Glutamatergic neuron (in vitro differentiated cells): ENCODE measurements around the gene TLL2. TPM values are rescaled to one million over a fixed set of nuclear protein-coding genes. Genes with fewer than 3 reads are reported as not detected.

Experiments
- DNase-seq: peaks from one replicate; pipeline ENCODE4 v3.0.0; 2022
- H3K27ac Mint-ChIP-seq: one replicate; pipeline ENCODE4 v1.8.0; 2020; ENCODE audit warnings: mild to moderate bottlenecking, mixed read lengths, inconsistent platforms; ENCODE audit not compliant: unreplicated experiment
- H3K27me3 Mint-ChIP-seq: one replicate; pipeline ENCODE4 v1.8.0; 2020; ENCODE audit warnings: mild to moderate bottlenecking, moderate library complexity, mixed read lengths, inconsistent platforms; ENCODE audit not compliant: unreplicated experiment
- H3K36me3 Mint-ChIP-seq: one replicate; pipeline ENCODE4 v1.8.0; 2020; ENCODE audit warnings: mild to moderate bottlenecking, mixed read lengths, inconsistent platforms; ENCODE audit not compliant: unreplicated experiment
- H3K4me1 Mint-ChIP-seq: one replicate; pipeline ENCODE4 v1.8.0; 2020; ENCODE audit warnings: mild to moderate bottlenecking, low read depth, mixed read lengths, inconsistent platforms; ENCODE audit not compliant: unreplicated experiment
- H3K4me3 Mint-ChIP-seq: one replicate; pipeline ENCODE4 v1.8.0; 2020; ENCODE audit warnings: mild to moderate bottlenecking, mixed read lengths, inconsistent platforms; ENCODE audit not compliant: unreplicated experiment
- H3K9me3 Mint-ChIP-seq: one replicate; pipeline ENCODE4 v1.8.0; 2020; ENCODE audit warnings: mild to moderate bottlenecking, moderate library complexity, mixed read lengths, inconsistent platforms; ENCODE audit not compliant: unreplicated experiment
- CTCF ChIP-seq: fragments of 200-600 bp; sonication (generic); IDR thresholded peaks from one replicate; pipeline ENCODE4 v1.5.0; 2021; ENCODE audit not compliant: partially characterized antibody, unreplicated experiment
- total RNA-seq: library from RNA; stranded (reverse); fragmentation: NEBNext Ultra II Directional; extraction: Animal tissue kit (Norgen Biotek cat#: 25700); gene quantifications from one replicate; pipeline ENCODE4 v1.2.1, GENCODE V29; 2021; ENCODE audit not compliant: unreplicated experiment

TLL2 gene
- total RNA-seq, 1 donor from 2014 or later = 0.17 TPM

- no peak for DNase-seq
- TF ChIP-seq CTCF = no peak
- H3K4me3 Mint-ChIP-seq = no peak overlapping the region
- peaks cover 5% of the 10 kb centered on the region for H3K36me3 Mint-ChIP-seq
- no peaks in the 10 kb centered on the region for H3K27me3 Mint-ChIP-seq
- H3K27ac Mint-ChIP-seq = no peak overlapping the region
- no peaks in the 10 kb centered on the region for H3K4me1 Mint-ChIP-seq
- no peaks in the 10 kb centered on the region for H3K9me3 Mint-ChIP-seq
Measured at GRCh38 chr10:96457341-96457740, 56.4 kb downstream of the TLL2 start.

- Mint-ChIP-seq H3K9me3 (no peaks in the 10 kb centered on the region), H3K27me3 (no peaks in the 10 kb centered on the region), H3K27ac (no peak overlapping the region), H3K4me3 (no peak overlapping the region), H3K36me3 (peaks cover 5% of the 10 kb centered on the region), H3K4me1 (no peaks in the 10 kb centered on the region)
- no peak for TF ChIP-seq CTCF
- no peak for DNase-seq
Measured at GRCh38 chr10:96456296-96456840, 57.4 kb downstream of the TLL2 start.

GRCh38 chr10:96453856-96454583, 59.7 kb downstream of the TLL2 start:
- no peak for TF ChIP-seq CTCF
- no peak for DNase-seq
- Mint-ChIP-seq H3K27ac (no peak overlapping the region), H3K4me1 (peaks cover 2% of the 10 kb centered on the region), H3K36me3 (no peaks in the 10 kb centered on the region), H3K9me3 (no peaks in the 10 kb centered on the region), H3K27me3 (no peaks in the 10 kb centered on the region), H3K4me3 (no peak overlapping the region)

- no peaks in the 10 kb centered on the region for H3K9me3 Mint-ChIP-seq
- DNase-seq = no peak
- H3K4me3 Mint-ChIP-seq = no peak overlapping the region
- peaks cover 2% of the 10 kb centered on the region for H3K4me1 Mint-ChIP-seq
- no peak overlapping the region for H3K27ac Mint-ChIP-seq
- no peak for TF ChIP-seq CTCF
- no peaks in the 10 kb centered on the region for H3K27me3 Mint-ChIP-seq
- no peaks in the 10 kb centered on the region for H3K36me3 Mint-ChIP-seq
Measured at GRCh38 chr10:96452494-96453153, 61.1 kb downstream of the TLL2 start.
